T follicular helper cell (primary cell): ENCODE measurements around the gene GLI2.

ENCODE experiments used
- DNase-seq: peaks from one replicate; pipeline ENCODE4 v3.0.0-alpha.2; 2020; ENCODE audit warnings: low read depth
- total RNA-seq, 2 experiments: gene quantifications; one replicate each; lab custom pipeline; 2026; lab: John Stamatoyannopoulos, UW

GLI2 gene
- 0 to 0.04 reads per million in 2 experiments for total RNA-seq

DNA sequence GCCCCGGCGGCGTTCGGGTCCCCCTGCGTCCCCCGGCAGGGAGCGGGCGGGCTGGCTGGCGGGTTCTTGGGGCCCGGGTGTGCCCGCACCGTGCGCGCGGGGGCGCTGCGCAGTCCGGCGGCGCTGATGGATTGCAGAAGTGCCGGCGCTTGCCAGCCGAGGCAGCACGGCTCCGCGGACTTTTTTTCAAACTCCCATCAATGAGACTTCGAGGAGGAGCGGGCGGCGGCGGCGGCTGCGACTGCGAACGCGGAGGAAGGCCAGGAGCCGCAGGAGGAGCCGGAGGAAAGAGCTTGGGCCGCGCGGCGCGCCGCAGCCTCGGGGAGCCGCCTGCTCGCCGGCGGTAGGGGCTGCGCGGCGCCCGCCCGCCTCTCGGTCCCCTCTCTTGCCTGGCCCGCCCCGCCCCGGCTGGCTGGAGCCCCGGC, at the start of gene GLI2:
Gene GLI2, plus strand, starts transcription at position 123 of the 425 bp plus-strand sequence. CDS start 61,453 bp downstream, outside the sequence.
- DNase-seq: no peak

DNA sequence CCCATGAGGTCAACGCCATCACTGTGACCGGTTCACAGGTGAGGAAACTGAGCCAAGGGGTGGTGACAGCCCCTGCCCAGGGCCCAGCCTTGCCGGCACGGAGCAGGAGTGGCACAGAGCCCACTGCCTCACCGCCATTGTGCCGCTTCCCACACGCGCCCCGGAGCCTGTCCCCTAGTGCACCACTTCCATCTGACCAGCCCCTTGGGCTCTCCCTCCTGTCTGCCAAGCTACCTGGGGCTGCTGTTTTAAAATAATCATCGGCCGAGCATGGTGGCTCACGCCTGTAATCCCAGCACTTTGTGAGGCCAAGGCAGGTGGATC, 49.7 kb upstream of the GLI2 start:
- DNase-seq: no peak

DNA sequence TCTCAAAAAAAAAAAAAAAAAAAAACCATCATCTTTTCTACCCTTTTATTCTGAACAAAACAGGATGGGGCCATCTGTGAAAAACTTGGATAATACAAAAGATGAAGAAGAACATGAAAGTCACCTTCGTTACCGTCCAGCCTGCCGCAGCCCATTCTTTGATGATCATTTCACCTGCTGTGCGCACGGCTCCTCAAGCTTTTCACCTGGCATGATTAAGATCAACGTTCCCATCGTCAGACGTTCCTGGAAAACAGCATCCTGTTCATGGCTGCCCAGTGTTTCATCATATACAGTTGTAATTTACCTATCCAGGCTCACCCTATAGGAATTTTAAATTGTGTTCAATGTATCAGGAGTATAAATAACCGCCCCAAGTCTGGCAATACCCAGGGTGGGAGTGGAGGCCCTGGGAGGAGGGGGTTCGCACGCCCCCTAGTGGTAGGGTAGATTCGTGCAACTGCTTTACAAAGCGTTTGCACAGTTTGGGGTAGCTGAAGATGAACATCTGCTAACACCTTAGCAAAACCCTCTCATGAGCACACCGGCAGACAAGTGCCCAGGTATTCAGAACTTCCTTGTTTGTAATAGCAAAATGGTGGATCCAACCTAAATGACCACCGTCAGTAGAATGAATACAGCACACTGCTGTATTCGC, 49.0 kb upstream of the GLI2 start:
- DNase-seq: no peak

DNA sequence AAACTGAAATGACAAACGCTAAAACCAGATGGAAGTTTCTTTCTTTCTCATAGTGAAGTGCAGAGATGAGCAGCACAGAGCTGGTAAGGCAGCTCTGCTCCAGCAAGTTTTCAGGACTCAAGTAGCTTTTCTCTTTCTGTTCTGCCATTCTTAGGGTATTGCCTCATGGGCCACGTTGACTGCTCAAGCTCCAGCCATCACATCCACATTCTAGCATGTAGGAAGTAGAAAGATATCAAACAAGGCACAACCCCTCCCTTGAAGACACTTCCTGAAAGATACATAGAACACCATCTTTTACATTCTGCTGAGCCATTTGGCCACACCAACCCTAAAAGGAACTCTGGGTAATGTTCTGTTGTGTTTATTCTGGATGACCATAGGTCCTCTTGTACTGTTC, 48.5 kb upstream of the GLI2 start:
- no peak for DNase-seq

- DNase-seq: no peak
These were observed 45.1 kb upstream of the GLI2 start for GRCh38 chr2:120690521-120690920.

GRCh38 chr2:120691410-120691809, 44.3 kb upstream of the GLI2 start:
- no peak for DNase-seq

DNA sequence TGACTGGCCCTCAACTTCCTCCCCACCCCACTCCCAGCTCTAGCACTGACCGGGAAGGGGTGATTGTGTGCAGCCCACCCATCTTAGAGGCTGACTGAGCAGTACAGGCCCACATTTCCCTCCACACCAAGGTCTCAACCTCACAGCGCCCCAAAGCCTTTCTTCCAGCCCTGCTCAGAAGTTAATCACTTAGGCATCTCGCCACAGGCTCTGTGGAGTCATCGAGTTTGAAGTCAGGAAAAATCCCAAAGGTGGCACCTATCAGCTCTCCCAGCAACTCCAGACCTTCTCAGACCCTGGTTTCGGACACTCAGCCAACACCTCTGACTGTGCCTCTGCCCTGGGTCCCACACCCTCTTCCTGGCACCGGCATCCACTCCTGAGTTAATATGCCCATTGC, 43.0 kb upstream of the GLI2 start:
- DNase-seq: no peak

DNA sequence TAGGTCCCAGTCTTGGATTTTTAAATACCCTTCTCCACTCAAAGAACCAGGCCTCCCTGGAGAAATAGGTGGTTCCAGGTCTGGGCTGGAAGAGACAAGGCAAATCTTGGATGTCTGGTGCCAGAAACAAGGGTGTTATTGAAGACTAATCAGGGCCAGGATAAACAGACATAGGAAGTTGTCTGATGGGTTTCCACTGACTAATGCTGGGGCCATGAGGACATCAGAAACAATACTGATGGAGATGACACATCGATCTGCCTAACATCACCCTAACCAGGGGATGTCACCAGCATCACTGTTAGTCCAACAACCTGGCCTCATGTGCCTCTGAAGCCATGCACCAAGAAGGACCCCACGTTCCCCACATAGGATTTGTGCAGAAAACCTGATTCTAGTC, 42.5 kb upstream of the GLI2 start:
- no peak for DNase-seq

GRCh38 chr2:120694034-120694433, 41.6 kb upstream of the GLI2 start:
- no peak for DNase-seq

GRCh38 chr2:120697471-120697870, 38.2 kb upstream of the GLI2 start:
- DNase-seq: no peak

GRCh38 chr2:120699292-120699691, 36.4 kb upstream of the GLI2 start:
- DNase-seq: no peak

GRCh38 chr2:120700659-120701058, 35.0 kb upstream of the GLI2 start:
- no peak for DNase-seq

DNA sequence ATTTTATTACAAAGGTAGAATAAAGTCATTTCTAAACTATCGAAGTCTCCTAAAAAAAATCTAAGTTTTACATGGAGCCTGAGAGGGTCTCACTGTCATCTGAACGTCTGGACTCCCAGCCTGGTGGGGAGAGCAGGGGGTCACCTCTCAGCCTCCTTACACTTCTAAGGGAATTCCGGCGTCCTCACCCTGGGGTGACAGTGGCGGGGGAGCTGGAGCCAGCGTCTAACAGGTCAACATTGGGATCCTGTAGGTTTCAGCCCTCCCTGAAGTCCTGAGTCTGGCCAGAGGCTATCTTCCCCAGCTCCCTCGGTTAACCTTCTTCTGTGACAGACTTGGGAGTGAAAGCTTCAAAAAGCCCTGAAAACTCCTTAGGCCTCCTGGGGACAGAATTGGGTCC, 34.6 kb upstream of the GLI2 start:
- DNase-seq: no peak

DNA sequence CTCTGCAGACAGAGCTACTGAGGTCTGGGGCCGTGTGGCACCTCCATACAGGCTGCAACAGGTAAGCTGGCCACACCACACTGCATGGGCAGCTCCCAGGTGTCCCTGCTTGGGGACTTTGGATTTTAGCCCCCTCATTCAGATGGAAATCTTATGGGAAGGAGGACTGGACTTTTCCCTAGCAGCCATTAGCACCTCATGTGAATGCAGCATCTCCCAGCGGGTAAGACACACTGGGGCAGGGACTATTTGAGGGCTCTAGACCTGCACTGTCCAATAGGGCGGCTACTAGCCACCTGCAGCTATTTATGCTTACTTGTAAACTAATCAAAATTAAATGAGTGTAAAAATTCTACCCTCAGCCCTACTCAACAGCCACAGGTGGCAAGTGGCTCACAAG, 34.2 kb upstream of the GLI2 start:
- DNase-seq: no peak

DNA sequence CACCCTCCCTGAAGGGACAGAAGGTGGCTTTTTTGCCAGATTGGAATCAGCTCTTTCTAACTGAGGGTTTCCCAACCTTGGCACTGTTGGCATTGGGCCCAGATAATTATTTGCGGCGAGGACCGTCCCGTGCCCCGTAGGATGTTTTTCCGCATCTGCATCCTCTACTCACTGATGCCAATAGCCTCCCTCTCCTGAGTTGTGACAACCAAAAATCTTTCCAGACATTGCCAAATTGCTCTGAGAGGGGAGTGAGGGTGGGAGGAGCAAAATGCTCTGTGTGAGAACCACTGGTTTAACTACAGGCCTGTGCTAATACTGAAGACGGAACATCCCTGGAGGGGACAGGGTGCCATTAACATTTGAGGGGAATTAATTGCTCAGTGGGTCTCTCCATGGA, 33.6 kb upstream of the GLI2 start:
- DNase-seq: no peak

GRCh38 chr2:120702801-120703200, 32.9 kb upstream of the GLI2 start:
- no peak for DNase-seq

DNA sequence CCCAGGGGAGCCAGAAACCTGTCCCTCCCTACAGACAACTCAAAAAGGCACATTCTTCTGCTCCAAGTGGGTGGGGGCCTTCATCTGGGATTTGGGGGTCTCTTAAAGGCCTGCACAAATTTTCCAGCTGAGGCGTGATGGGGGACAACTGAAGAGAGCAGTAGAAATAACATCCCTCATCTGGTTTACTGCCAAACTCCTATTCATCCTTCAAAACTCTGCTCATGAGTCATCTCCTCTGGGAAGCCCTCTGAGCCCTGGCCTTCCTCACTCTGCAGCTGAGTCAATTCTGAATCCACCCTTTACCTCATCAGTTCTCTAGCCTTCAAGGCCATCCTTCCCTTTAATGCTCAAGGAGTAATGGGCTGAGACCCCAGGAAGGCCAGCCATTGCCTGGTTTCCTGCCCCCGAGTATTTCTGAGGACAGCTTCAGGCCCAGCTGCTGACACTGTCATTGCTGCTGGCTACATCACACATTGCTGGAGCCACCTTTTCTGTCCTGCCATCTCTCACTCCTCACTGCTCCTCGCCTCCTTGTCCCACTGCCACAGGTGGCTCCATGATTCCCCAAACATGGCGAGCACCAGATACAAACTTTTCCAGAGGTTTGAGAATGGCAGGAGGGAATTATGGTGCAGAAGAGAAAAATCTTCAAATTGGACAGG, 32.2 kb upstream of the GLI2 start:
- no peak for DNase-seq

DNA sequence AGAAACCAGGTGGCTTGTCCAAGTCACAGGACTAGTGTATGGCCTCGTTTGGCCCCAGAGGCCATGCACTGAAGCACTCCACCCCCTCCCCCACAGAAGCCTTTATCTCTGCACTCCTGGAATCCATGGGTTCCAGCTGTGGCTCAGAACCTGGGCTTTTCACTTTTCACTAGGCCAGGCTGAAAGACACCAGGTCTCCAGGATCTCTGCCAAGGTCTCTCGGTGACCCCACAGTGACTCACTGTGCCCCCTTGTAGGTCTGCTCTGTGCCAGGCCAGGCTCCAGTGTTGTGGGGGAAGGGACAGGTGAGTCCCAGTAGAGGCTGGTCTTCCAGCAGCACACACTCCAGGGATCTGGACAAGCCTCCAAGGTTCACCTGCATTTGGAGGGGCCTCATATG, 31.0 kb upstream of the GLI2 start:
- DNase-seq: no peak

DNA sequence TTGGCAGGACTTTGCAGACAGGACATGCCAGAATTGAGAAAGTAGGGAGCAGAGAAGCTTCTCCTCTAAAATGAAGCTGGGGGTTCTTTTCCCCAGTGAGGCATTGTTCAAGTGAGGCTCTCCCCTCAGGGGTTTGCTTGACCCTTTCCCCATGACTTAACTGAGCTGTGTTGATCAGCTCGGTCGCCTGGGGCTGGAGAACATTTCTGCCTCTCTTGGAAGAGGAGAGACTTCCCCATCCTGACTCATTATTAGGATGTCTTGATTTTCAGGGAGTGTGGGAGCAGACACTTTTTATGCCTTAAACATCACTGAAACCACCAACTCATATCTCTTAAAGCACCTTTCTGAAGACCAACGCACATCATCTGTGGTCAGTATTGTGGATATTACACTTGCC, 27.9 kb upstream of the GLI2 start:
- no peak for DNase-seq

GRCh38 chr2:120708944-120709607, 26.6 kb upstream of the GLI2 start:
- no peak for DNase-seq

GRCh38 chr2:120709608-120710041, 26.0 kb upstream of the GLI2 start:
- no peak for DNase-seq

DNA sequence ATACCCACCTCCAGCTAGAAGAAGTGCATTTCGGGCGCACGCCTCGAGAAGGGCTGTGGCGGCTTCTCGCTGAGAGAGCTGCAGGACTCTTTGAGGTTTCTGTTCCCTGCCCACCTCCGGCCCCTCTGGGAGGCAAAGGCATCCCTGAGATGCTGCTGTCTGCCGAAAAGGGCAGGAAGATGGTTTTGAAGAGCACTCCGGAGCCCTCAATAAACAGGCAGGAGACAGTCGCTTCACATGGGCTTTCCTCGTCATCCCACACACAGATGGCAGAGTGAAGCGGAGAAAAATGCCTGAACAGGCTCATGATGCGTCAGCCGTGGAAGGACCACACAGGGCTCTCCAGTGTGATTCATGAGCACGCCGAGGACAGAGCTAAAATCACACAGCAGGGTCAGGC, 25.4 kb upstream of the GLI2 start:
- no peak for DNase-seq

DNA sequence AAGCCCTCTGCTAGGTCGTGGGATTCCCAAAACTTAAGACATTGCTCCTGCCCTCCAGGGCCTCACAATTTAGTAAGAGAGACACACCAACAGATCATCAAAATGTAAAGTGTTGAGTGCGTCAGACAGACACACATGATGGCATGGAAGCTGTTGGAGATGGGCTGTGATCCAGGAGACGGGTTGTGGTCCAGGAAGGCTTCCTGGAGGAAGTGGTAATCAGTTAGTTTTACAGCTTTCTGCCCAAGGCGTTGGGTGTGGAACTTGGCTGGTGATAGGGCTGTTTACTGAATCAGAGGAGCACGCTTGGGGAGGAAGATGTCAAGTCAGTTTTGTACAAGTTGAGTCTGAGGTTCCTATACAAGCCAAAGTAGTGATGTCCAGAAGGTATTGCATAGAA, 24.0 kb upstream of the GLI2 start:
- DNase-seq: no peak
